GM19099 (cell line): ENCODE data around the gene EVX1.

Experiments used
- POLR2A ChIP-seq: IDR thresholded peaks from 3 replicates; pipeline ENCODE4 v1.6.1; 2011; ENCODE audit warnings: low read depth; ENCODE audit not compliant: insufficient read length; ENCODE audit errors: extremely low read depth

EVX1 gene

DNA sequence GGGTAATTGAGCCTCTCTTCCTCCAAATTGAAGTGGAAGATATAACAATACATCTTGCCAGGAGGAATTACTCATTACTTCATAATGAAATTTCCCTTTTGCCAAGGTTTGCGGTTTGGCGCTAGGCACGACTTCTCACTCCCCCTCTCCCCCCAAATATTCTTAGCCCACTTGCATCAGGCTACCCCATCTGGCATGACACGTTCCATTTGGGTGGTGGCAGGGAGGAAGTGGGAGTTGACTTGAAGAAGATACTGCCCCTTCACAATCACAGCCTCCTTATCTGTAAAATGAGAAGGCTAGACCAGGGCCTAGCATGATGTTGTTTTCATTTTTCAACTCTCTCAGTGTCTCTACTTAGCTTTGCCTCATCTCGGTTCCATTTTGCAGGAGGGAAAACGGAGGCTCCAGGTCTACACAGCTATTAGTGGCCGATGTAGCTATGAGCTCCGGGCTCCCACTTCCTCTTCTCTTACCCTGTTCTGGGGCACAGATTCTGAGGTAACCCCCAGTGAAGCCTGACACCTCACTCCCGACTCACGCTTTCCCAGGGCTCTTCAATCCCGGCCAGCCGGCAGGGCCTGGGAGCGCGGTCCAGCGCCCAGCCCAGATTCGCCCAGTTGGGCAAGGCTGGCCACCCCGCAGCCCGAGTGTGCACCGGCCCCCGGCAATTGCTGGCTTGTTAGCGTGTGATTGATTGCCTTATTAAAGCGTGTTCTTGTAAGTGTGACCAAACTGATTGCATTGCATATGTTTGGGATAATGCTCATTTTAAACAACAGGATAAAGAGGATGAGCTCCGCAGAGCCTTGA lies 6.5 kb downstream of the EVX1 start:
- TF ChIP-seq POLR2A = no peak

DNA sequence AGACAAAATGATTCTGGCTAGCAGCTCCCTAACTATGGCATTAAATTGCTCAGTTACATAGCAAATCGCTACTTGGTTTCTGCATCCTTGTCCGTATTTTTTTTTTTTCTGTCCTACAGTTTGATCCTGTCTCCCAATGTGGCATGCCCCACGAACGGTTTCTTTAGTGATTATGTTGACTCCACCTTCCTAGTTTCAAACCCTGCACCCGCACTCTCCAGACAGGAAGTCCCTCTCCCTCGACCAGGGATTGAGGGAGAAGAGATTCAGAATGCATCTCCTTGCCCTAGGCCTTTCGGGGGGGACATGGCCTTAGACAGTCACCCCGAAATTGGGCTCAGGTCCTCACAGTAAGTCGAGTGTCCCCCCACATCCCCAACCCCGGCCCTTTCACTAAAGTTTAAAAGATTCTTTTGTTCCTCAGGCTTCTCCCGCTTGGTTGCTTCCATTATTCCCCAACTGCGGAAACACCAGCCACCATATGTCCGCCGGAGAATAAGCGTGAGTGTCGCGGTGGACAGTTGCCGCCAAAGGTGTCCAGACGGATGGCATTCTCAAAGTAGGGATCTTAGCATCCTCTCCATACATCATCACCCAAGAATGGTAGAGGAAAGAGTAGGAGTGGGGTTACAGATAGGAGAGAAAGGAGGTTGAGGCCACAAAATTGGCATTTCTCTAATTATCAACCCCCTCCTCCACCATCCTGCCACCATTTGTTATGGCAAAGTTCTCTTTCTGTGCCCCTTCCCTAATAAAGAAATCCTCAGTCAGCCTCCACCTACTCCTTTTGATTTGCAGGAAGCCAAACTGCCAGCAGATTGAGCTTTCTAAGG lies 7.3 kb downstream of the EVX1 start:
- no peak for TF ChIP-seq POLR2A

DNA sequence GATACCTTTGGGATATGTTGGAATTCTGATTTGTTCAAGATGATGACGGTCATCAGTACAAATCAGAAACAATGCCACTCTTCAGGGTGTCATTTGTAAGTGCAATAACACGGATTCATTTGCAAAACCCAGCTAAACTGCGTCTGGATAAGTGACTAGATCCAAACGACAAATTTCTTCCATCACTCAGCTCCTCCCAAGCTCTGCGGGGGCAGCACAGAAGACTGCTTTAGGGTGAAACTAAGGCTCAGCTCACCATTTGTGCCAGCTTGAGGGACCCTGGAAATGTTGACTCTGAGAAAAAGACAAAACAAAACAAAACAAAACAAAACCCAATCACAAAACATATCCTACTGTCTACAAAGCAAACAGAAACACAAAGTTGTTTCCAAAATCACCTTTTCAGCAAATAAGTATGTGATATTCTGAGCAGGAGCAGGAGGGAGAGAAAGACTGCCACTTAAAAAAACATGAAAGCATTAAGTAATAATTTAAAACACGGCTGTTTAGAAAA lies 8.0 kb downstream of the EVX1 start:
- TF ChIP-seq POLR2A = no peak

GRCh38 chr7:27251136-27251651 lies 8.6 kb downstream of the EVX1 start:
- TF ChIP-seq POLR2A = no peak

DNA sequence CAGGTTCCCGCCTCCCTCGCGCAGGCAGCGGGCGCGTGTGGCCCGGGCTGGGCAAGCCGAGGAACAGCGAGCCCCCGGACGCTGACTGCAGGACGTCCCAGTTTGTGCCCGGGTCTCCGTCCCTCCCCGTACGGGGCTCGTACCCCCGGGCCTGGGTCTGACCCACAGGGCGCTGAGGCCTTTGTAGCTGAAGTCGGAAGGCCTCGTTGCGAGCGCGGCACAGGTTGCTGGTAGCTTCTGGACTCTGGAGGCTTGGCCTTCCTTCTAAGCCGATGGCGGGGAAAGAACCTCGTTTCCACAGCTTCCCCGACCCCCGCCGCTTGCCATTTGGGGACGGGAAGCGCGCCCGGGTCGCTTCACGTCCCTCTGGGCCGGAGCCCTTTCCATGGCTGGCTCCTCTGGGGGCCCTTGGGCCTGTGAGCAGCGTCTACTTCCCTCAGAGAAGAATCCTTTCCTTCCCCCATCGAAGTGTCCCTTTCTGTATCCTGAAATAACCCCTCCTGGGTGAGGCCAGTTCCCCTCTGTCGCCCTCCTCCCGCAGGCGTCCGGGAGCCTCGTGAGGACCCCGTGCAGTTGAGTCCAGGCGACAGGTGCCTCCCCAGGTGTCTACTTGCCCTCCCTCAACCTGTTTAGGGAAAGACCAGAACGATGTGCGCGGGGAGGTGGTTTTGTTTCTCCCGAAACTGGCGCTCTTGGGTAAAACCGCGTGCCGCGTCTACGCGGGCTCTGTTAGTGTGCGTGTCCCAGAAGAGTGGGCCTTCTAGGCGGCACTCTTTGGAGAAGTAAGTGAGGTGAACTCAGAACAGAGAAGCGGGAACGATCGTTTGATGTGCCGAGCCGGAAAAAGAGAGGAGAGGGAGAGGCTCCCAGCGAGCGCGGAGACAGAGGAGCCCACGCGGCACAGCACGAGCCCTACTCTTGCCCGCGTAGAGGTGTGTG lies 9.3 kb downstream of the EVX1 start:
- no peak for TF ChIP-seq POLR2A

GRCh38 chr7:27254625-27255024 lies 12.0 kb downstream of the EVX1 start:
- TF ChIP-seq POLR2A = no peak

GRCh38 chr7:27260211-27260610 lies 17.6 kb downstream of the EVX1 start:
- no peak for TF ChIP-seq POLR2A

DNA sequence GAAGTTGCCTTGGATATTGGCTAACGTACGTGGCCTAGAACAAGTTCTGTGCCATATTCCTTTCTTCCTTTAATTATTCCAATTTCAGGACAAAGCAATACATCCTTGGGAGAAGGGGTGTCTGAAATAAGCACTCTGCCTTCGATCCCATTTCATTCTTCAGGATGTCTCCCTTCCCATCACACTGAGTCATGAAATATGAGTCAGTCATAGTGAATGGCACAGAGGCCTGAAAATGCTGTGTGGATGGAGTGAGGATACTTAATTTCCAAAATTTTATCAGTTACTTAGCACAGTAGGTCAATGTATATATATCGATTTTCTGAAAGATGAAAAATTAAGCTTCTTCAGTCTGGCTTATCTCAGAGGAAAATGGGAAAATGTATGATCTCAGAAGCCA lies 19.5 kb downstream of the EVX1 start:
- no peak for TF ChIP-seq POLR2A

DNA sequence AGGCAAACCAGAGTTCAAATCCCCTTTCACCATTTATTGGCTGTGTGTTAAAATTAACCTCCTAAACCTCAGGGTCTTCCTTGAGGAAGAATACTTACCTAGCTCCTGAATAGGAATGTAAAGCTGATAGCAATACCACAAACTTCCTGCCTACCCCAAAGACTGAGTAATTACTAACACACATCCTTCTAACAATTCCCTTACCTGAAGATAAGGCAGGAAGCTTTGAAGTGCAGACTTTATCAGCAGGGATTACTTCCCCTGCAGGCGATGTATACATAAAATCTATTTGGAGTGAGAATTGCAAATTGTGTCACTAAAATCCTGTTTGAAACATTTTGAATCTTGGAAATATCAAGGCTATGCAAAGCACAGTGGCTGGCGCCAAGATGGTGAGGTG lies 21.2 kb downstream of the EVX1 start:
- TF ChIP-seq POLR2A = no peak

DNA sequence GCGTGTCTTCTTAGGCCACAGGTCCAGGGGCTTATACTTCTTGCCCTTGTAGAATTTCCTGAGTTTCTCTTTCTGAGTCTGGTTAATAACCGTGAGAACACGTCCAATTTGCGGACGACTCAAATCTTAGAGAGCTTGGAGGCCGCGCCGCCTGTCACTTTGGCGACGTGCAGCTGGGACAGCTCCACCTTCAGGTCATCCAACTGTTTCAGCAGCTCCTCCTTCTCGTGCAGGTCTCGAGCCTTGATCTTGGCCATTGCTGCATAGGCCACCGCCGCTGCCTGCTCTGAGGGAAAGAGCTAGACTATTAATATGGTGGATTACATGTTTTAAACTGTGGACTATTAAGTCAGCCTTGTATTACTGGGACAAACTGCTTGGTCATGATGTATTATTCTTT lies 26.9 kb downstream of the EVX1 start:
- TF ChIP-seq POLR2A = no peak

DNA sequence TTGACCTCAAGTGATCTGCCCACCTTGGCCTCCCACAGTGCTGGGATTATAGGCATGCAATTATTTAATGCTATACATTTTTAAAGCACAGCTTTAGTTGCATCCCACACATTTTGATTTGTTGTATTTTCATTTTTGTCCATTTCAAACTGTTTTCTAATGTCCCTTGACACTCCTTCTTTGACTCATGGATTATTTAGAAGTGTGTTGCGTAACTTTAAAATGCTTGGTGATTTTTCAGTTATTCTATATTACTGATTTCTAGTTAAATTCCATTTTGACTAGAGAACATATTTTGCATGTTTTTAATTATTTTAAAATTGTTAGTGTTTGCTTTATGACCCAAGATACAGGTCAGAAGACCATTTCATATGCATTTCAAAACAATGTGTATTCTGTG lies 28.8 kb downstream of the EVX1 start:
- no peak for TF ChIP-seq POLR2A

- TF ChIP-seq POLR2A = no peak
Observed at GRCh38 chr7:27277628-27278027, 35.0 kb downstream of the EVX1 start.

- no peak for TF ChIP-seq POLR2A
Observed at GRCh38 chr7:27283558-27283957, 41.0 kb downstream of the EVX1 start.

- no peak for TF ChIP-seq POLR2A
Observed at GRCh38 chr7:27295236-27295635, 52.6 kb downstream of the EVX1 start.

DNA sequence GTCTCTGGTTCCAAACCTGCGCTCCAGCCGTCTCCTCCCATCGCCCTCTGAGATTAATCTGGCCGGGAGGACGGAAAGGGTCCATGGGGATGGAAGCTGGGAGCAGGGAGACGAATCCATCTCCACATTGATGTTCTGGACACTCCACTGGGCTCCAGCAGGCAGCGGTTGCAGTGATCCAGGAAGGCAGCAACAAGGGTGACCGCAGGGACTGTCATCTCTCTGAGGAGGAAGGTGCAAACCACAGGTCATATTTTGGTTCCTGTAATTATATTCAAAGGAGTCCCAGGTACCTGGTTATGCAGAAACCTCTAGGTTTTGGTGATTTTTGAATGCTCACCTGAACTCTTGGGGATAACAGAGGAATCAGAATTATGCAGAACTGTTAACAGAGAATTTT lies 54.8 kb downstream of the EVX1 start:
- TF ChIP-seq POLR2A = no peak
